DMS 273 treated with DMSO at 0.1 percent for 48 hours (cell line): ENCODE results near the gene LRP2.
"Not testable (repeated sequence)": the region's sequence is repeated elsewhere in the genome, so short reads cannot be mapped to it uniquely, and the experiment has no call there.

Experiments used
- DNase-seq: peaks from one replicate; lab custom pipeline; 2025; lab: John Stamatoyannopoulos, UW

LRP2 gene

GRCh38 chr2:169348321-169349024 lies 13.9 kb downstream of the LRP2 start:
- no peak for DNase-seq

- no peak for DNase-seq
Observed at GRCh38 chr2:169345486-169346437, 16.6 kb downstream of the LRP2 start.

DNA sequence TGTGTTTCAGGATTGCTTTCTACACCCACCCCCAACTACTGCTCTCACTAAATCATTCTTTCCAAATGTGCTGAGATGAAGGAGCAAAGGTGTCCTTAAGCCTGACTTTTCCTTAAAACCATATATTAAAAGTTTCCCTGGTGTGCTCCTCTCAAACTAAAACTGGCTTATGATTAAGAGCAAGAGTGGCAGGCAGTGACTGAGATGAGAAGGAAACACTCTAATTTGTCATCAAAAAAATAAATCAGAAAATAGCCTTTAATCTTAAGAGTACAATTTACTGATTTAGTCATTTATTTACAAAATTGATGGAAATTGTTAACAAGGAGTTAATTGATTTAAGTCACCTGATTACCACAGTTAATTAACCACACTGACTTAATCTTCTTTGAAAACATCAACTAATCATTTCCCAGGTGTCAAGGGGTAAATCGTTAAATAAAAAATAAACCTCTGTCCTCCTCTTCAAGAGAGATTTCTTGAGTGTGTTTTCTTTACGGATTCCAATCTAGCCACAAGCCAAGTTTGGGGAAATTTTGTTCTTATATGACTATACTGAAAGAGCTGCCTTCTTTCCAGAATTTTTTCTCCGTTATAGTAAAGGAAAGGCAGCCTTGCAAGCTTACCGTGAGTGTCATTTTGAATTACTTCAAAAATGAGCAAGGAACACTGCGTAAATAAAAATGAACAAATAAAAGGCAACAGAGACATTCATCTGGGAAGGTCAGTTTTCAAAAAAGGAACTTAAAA lies 17.4 kb downstream of the LRP2 start:
- DNase-seq = no peak

GRCh38 chr2:169343202-169343601 lies 19.1 kb downstream of the LRP2 start:
- no peak for DNase-seq

GRCh38 chr2:169339657-169340056 lies 22.7 kb downstream of the LRP2 start:
- DNase-seq = no peak

DNA sequence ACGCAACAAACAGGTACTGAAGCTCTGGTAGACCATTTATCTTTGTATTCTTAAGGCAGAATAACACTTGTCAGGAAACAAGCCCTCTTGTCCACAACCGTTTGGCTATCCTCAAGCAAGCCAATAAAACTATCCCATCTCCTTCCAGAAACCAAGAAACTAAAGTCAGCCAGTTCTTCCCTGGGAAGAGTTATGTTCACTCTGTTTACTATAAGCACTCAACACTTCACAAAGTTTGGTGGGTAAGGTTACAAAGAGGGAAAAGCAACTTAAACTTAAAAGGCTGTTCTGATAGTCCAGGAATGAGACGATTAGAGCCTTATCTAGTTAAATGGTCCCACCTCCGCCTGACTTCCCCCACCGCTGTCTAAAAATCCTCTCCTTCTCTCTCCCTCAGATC lies 25.6 kb downstream of the LRP2 start:
- no peak for DNase-seq

DNA sequence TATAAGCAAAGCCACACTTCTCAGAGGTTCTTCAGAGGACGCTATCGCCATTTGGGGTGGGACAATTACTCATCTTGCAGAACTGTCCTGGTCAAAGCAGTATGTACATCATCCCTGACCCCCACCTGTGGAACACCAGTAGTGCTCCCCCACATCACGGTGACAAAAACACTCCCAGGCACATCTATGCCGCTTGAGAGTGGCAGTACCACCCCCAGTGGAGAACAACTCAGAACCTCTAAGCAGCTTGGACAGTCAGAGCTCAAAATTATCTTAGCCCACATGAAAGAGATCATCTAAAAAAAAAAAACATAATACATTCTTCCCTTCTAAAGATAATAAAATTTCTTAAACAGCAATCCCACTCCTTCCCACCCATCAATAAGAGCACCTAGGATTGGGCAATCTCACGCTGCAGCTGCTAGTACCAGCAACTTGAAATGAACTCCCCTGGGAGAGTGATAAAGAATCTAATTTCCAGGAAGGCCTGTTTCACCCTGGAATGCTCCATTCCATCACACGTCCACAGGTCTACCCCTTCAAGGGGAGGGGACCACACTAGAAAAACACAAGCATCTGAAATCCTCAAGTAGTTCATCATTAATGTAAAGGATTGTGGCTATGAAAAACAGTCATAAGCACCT lies 31.7 kb downstream of the LRP2 start:
- no peak for DNase-seq

GRCh38 chr2:169329688-169330554 lies 32.4 kb downstream of the LRP2 start:
- no peak for DNase-seq

DNA sequence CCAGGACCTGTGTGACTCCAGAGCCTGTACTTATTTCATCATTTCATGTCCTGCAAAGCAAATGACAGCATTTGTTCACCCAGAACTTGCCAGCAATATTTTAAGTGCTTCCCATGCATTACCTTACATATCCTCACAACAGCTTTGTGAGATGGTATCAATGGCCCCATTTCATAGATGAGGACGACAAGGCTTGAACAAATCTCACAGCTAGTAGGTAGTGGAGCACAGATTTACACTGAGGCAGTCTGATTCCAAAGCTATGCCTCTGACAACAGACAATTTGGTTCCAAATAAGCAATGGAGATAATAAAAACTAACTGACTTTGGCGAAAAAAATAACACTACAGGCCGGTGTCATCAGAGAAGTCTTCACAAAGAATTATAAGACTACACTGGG lies 33.5 kb downstream of the LRP2 start:
- no peak for DNase-seq

DNA sequence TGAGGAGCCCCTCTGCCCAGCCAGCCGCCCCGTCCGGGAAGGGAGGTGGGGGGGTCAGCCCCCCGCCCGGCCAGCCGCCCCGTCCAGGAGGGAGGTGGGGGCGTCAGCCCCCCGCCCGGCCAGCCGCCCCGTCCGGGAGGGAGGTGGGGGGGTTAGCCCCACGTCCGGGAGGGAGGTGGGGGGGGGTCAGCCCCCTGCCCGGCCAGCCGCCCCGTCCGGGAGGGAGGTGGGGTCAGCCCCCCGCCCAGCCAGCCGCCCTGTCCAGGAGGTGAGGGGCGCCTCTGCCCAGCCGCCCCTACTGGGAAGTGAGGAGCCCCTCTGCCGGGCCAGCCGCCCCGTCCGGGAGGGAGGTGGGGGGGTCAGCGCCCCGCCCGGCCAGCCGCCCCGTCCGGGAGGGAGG lies 34.5 kb downstream of the LRP2 start:
- DNase-seq = not testable (repeated sequence)

DNA sequence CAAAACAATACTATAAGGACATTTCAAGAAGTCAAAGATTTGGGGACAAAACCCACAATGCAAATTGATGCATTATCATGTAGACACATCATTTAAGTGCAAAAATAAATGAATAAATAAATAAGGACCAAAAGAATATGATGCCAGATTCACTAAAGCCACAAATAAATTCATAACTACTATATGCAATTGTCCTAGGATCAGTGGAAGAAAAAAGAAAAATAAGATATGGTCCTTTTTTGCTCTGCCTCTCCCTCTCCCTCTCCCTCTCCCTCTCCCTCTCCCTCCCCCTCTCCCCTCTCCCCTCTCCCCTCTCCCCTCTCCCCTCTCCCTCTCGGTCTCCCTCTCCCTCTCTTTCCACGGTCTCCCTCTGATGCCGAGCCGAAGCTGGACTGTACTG lies 36.4 kb downstream of the LRP2 start:
- DNase-seq = not testable (repeated sequence)

- no peak for DNase-seq
Observed at GRCh38 chr2:169324581-169325260, 37.6 kb downstream of the LRP2 start.

GRCh38 chr2:169323841-169324240 lies 38.5 kb downstream of the LRP2 start:
- no peak for DNase-seq

DNA sequence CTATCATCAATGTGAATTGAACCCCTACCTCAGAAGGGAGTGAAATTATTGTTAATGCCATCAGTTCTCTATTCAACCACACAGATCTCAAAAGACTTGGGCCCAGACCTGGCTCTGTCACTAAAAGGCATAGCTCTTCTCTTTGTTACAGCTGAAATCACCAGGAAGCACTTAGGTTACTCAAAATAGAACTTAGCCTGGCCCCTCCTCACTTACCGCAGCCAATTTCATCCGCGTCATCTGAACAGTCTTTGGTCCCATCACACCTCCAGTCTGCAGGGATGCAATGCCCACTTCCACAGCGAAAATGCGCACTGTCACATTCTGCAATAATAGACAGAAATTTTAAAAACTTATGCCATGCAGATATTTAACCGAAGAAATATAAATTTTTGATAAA lies 41.8 kb downstream of the LRP2 start:
- DNase-seq = no peak

DNA sequence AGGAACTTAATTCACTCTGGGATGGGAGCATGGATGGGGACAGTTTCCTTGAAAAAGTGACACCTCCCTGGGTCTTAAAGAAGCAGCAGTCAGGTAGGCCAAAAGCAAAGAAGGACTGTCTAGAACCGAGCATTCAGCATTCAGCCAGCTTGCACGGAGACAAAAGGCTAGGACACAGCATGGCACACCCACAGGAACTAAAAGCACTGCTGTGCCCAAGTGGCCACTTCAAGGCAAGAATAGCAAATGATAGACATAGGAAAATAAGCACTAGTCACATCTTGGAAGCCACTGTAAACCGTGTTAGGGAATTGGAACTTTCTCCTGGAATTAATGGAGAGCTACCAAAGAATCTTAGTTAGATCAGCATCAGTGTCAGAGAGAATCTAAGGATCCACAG lies 47.0 kb downstream of the LRP2 start:
- DNase-seq = no peak

DNA sequence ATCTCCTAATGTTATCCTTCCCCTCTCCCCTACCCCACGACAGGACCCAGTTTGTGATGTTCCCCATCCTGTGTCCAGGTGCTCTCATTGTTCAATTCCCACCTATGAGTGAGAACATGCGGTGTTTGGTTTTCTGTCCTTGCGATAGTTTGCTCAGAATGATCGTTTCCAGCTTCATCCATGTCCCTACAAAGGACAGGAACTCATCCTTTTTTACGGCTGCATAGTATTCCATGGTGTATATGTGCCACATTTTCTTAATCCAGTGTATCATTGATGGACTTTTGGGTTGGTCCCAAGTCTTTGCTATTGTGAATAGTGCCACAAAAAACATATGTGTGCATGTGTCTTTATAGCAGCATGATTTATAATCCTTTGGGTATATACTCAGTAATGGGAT lies 54.0 kb downstream of the LRP2 start:
- DNase-seq = not testable (repeated sequence)

DNA sequence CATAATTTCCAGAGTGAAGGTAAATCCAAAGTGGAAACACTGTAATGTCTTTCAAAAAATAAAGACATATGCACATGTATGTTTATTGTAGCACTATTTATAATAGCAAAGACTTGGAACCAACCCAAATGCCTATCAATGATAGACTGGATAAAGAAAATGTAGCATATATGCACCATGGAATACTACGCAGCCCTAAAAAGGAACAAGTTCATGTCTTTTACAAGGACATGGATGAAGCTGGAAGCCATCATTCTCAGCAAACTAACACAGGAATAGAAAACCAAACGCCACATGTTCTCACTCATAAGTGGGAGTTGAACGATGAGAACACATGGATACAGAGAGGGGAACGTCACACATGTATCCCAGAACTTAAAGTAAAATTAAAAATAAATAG lies 57.6 kb downstream of the LRP2 start:
- not testable (repeated sequence) for DNase-seq

DNA sequence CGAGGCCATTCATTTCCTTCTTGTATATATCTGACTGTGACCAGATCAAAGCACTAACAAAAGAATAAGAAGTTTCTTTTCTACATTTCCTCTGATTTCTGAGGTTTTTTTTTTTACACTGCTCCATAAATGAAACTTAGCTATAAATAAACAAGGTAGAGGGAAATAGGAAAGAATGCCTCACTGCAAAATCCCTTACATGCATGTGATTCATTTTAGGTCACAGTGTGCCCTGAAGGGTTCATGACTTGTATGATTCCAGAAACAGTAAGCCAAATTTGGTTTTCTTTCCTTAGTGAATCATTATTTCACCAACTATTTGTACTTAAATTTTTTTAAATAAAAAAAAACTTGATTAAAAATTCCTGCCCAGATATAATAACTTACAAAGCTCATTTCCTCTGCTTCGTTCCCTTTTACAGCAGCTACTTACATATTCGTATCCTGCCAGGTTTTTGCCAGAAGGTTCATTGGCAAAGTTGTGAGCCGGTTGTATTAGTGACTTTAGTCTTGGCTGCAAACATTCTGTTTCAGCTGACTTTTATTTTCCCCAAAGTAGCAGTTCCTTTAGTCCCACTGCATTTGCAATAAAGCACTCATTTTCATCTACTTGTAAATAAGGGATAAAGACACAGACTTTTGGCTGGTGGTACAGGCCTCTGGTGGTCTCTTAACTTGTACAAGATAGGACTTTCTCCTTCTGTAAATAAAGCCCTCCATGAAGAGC lies 58.6 kb downstream of the LRP2 start:
- DNase-seq = no peak

DNA sequence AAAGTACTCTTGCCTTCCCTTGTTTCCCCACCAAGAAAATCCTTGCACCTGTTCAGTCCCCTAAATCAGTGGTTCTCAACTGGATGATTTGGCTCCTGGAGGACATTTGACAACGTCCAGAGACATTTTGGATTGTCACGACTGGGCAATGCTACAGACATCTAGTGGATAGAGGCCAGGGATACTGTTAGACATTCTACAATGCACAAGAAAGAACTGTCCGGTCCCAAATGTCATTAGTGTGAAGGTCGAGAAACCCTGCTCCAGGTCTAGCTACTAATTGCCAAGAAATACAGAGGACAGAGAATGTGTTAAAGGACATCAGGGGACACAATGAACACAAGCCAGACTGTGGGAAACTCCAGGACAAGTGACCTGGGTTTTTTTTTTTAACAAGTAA lies 60.0 kb downstream of the LRP2 start:
- no peak for DNase-seq
